K562 treated with DMSO at 1 percent for 48 hours (cell line): Measurements from ENCODE around the gene POLD4. TPM values are rescaled to one million over a fixed set of nuclear protein-coding genes. Genes with fewer than 3 reads are reported as not detected.

ENCODE experiments used
- total RNA-seq: library from RNA; unstranded; fragments of 300-600 nt; gene quantifications from 2 replicates; pipeline ENCODE4 v1.2.3, GENCODE V29; 2022; ENCODE audit warnings: low replicate concordance; ENCODE audit errors: extremely low read depth

The POLD4 gene
- total RNA-seq = not detected in 2 replicates

DNA sequence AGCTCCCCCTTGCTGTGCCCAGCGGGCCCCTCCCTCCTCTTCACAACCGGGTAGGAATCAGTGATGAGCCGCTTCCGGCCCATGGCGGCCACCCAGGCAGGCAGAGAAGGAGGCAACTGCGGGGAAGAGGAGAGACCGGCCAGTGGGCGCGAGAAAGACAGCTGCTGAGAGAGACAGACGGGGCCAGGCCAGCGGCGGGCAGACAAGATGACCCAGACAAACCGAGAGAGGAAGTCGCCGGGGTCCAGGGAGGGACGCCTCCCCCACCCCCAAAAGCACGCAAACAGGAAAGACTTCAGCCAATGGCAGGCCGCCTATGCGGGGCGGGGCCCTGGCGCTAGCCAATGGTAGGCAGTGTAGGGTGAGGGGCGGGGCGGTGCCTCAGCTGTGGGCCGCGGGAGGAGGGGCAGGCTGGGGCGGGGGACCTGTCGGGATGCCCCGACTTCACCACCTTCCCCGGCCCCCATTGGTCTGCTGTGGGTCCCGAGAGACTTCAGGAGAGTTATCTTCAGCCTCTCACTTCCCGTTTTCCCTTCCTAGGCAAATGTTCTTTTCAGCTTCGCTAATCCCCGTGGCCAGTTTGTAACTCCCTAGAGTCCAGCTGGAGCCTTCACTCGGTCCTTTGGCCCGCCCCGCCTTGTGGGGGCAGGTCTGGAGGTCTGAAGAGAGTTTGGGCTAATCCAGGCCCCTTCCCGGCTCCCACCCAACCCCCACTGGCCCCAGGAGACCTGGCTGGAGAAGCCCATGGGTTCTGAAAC is at the start of gene POLD4:
Gene POLD4, minus strand, starts transcription at position 230 of the 758 bp plus-strand sequence. Its CDS starts 147 bp downstream, at position 83.

DNA sequence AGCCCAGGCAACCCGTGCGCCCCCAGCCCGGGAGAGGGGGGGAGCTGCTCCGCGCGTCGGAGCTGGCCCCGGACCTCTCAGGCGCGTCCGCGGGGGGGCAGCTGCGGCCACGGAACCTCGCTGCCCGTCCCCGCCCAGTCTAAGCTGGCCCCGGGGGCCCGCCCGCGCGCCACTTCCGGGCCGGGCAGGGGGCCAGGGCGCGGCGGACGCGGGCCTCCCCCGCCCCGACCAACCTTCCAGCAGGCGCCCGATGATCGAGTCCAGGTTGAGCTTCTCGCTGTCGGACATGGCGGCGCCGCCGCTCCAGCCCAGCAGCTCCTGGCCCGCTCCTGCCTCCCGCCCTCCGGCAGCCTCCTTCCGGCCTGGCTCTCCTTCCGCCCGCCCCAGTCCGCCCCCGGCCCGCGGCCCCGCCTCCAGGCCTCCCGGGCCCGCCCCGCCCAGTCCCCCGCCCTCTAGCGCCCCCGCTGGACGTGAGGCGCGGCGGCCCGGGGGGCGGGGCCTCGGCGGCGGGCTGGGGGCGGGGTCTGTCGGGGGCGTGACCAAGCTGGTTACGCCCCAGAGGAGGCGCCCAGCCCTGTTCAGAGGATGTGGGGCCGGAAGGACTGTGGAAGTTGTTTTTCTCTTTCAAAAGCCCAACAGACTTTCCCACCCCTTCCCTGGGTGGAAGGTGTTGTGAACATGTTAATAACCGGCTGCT is 48.3 kb upstream of the POLD4 start, which contains the start of gene PPP1CA:
Gene PPP1CA, minus strand, starts transcription at position 364 of the 697 bp plus-strand sequence. Its CDS starts 76 bp downstream, at position 288.

DNA sequence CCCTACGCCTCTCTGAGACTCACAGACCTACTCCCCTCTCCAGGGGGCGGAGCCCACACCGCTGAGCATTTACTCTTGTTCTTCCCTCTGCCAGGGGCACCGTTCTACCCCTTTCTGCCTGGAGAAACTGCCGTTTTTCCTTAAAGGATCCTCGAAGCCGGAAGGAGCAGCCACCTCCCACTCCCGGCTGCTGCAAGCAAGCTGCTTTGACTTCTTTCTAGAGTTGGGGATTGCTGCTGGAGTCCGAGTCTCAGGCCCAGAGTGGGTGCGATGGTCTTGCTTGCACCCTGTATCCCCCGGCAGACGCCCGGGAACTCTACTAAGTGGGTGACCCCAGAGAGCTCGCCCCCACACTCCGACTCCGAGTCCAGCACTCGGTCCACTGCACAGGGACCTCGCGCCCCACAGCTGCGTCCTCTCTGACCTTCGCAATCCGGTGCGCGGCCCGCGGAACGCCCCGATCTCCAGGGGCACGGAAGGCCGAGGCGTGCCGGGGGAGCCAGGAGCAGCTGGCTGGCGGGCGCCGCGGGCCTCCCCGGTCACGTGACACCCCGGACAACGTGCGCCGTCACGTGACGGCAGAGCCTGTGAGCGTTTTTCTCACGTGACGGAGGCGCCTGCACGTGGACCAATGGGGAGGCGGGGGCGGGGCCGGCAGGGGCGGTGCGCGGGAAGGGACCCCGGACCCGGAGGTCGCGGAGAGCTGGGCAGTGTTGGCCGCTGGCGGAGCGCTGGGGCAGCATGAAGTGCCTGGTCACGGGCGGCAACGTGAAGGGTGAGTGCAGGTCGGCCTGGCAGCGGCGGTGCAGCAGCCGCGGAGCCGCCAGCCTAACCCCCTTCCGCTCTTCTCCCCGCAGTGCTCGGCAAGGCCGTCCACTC is 38.2 kb upstream of the POLD4 start, which contains the start of gene RAD9A:
Gene RAD9A, plus strand, starts transcription at position 683 of the 879 bp plus-strand sequence. Its CDS starts 59 bp downstream, at position 742.

DNA sequence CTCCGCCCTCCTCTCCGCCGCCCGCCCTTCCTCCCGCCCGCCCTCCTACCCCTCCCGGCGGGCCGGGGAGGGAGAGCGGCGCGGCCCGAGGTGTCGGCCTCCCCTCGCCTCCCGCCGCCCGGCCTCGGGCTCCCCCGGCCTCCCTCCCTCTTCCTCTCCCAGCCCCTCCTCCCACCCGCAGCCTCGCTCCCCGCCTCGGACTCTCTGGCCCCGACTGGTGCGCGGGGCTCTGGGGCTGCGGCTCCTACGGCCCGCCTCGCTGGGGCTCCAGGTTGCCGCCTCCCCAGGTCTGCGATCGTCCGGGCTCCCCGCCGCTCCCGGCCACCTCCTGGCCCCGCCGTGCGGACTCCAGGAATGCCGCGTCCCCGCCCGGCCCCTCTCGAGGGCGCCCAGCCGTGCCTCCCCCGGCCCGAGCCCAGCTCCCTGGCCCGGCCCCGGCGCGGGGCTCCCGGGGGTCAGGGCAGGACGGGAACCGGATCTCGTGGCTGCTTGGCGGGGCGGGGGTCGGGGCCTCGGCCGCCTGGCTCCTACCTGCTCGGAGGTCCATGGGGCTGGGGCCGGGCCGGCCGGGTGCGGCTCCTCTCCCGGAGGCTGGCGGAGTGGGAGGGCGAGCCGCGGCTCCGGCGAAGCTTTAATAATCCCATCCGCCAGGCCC is 19.8 kb upstream of the POLD4 start, which contains the start of gene CLCF1:
Gene CLCF1, minus strand, starts transcription at position 606 of the 655 bp plus-strand sequence. Its CDS starts 59 bp downstream, at position 547.

DNA sequence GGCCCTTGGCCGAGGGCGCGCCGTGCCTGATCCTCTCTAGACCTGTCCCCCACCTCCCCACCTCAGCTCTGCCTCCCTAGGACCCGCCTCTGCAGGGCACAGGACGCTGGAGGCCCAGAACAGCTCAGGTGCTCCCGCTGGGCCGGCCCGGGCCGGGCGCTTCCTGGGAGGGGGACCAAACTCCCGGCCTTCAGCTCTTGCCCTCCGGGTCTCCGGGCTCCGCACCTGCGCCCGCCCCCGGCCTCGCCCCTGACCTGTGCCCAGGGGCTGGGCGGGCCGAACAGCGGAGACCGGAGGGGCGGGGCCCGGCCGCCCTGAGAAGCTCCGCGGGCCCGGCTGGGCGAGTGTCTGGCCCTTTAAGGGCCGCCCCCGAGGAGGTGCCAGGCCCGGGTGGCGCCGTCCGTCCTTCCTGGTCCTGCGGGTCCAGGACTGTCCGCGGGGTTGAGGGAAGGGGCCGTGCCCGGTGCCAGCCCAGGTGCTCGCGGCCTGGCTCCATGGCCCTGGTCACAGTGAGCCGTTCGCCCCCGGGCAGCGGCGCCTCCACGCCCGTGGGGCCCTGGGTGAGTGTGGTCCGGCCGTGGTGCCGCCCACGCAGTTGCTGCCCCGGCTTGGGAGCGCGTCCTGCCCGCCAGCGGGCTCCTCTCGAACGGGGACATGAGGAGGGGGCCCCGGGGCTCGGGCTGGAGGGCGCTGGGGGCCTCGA is 50.1 kb downstream of the POLD4 start, which contains the start of gene SSH3:
Gene SSH3, plus strand, starts transcription at position 399 of the 703 bp plus-strand sequence. Its CDS starts 96 bp downstream, at position 495.

Other genes starting within 250 kb of the POLD4 start
- not detected in 2 replicates for gene KDM2A, start 234.3 kb downstream of the POLD4 start, total RNA-seq
- gene GRK2, start 87.1 kb downstream of the POLD4 start, total RNA-seq = 509 TPM in 1 of 2 replicates, not detected in the other
- gene ANKRD13D, start 64.2 kb downstream of the POLD4 start, total RNA-seq = not detected in 2 replicates
- not detected in 2 replicates for gene SSH3, start 50.0 kb downstream of the POLD4 start, total RNA-seq
- gene CLCF1, start 20.1 kb upstream of the POLD4 start, total RNA-seq = not detected in 2 replicates
- not detected in 2 replicates for gene RAD9A, start 38.4 kb upstream of the POLD4 start, total RNA-seq
- 468 TPM in 1 of 2 replicates, not detected in the other for gene PPP1CA, start 48.3 kb upstream of the POLD4 start, total RNA-seq
- gene TBC1D10C, start 50.5 kb upstream of the POLD4 start, total RNA-seq = not detected in 2 replicates
- not detected in 2 replicates for gene CARNS1, start 62.1 kb upstream of the POLD4 start, total RNA-seq
- not detected in 2 replicates for gene RPS6KB2, start 74.9 kb upstream of the POLD4 start, total RNA-seq
- gene PTPRCAP, start 84.1 kb upstream of the POLD4 start, total RNA-seq = not detected in 2 replicates
- gene CORO1B, start 89.9 kb upstream of the POLD4 start, total RNA-seq = 458 TPM in 1 of 2 replicates, not detected in the other
- gene GPR152, start 99.2 kb upstream of the POLD4 start, total RNA-seq = not detected in 2 replicates
- not detected in 2 replicates for gene CABP4, start 101.8 kb upstream of the POLD4 start, total RNA-seq
- gene TMEM134, start 115.7 kb upstream of the POLD4 start, total RNA-seq = not detected in 2 replicates
- gene AIP, start 129.5 kb upstream of the POLD4 start, total RNA-seq = not detected in 2 replicates
- not detected in 2 replicates for gene PITPNM1, start 151.8 kb upstream of the POLD4 start, total RNA-seq
- not detected in 2 replicates for gene CDK2AP2, start 154.6 kb upstream of the POLD4 start, total RNA-seq
- gene CABP2, start 169.9 kb upstream of the POLD4 start, total RNA-seq = not detected in 2 replicates
- 2,352 TPM in 1 of 2 replicates, not detected in the other for gene GSTP1, start 230.3 kb upstream of the POLD4 start, total RNA-seq